GM10847 (cell line): Measurements from ENCODE around the gene CBL.

ENCODE experiments used
- POLR2A ChIP-seq: IDR thresholded peaks from 2 replicates; pipeline ENCODE4 v1.6.1; 2011; ENCODE audit not compliant: insufficient read length; ENCODE audit errors: extremely low read depth

The CBL gene

GRCh38 chr11:119248750-119249670 lies 42.9 kb downstream of the CBL start:
- TF ChIP-seq POLR2A: no peak

- TF ChIP-seq POLR2A: no peak
These were observed 43.5 kb downstream of the CBL start for GRCh38 chr11:119249671-119250010.

- TF ChIP-seq POLR2A: no peak
These were observed 45.0 kb downstream of the CBL start for GRCh38 chr11:119251114-119251513.

GRCh38 chr11:119254239-119254638 lies 48.1 kb downstream of the CBL start:
- TF ChIP-seq POLR2A: no peak

- no peak for TF ChIP-seq POLR2A
These were observed 52.0 kb downstream of the CBL start for GRCh38 chr11:119258180-119258579.

- TF ChIP-seq POLR2A: no peak
These were observed 52.8 kb downstream of the CBL start for GRCh38 chr11:119258983-119259382.

- no peak for TF ChIP-seq POLR2A
These were observed 56.7 kb downstream of the CBL start for GRCh38 chr11:119262668-119263351.

GRCh38 chr11:119263352-119263940 lies 57.3 kb downstream of the CBL start:
- TF ChIP-seq POLR2A: no peak

GRCh38 chr11:119266063-119266462 lies 59.9 kb downstream of the CBL start:
- no peak for TF ChIP-seq POLR2A

GRCh38 chr11:119266517-119267255 lies 60.5 kb downstream of the CBL start:
- TF ChIP-seq POLR2A: no peak

- TF ChIP-seq POLR2A: no peak
These were observed 61.5 kb downstream of the CBL start for GRCh38 chr11:119267645-119268044.

GRCh38 chr11:119273721-119274120 lies 67.6 kb downstream of the CBL start:
- TF ChIP-seq POLR2A: no peak

GRCh38 chr11:119277660-119278059 lies 71.5 kb downstream of the CBL start:
- no peak for TF ChIP-seq POLR2A

- TF ChIP-seq POLR2A: no peak
These were observed 76.4 kb downstream of the CBL start for GRCh38 chr11:119282495-119282894.
